ENCODE results near the gene OLFML1. TPM values are rescaled to one million over a fixed set of nuclear protein-coding genes. Genes with fewer than 3 reads are reported as not detected.

The OLFML1 gene
- total and polyA plus RNA-seq, 2 of the 13 experiments (the other 11 are each of a cell fraction or from before 2014, with no cell fraction given) = 0.89 to 0.90 TPM

GRCh38 chr11:7469351-7469865 lies 15.9 kb upstream of the OLFML1 start (continued):
- TF ChIP-seq JUND (CRISPR knock-in tag; IDR thresholded peaks at IDR 0.05) = no peak
- no peak for TF ChIP-seq CEBPG (CRISPR knock-in tag; IDR thresholded peaks at IDR 0.05)
- TF ChIP-seq CENPBD1 (CRISPR knock-in tag; IDR thresholded peaks at IDR 0.05; ENCODE audit: borderline replicate concordance, low read depth) = no peak
- TF ChIP-seq ZNF598 (CRISPR knock-in tag; IDR thresholded peaks at IDR 0.05; ENCODE audit: borderline replicate concordance) = no peak
- no peak for TF ChIP-seq ZNF512 (CRISPR knock-in tag; IDR thresholded peaks at IDR 0.05)
- no peak for TF ChIP-seq RERE (CRISPR knock-in tag; IDR thresholded peaks at IDR 0.05; ENCODE audit: low read depth)
- TF ChIP-seq ZMAT5 (CRISPR knock-in tag; IDR thresholded peaks at IDR 0.05; ENCODE audit: borderline replicate concordance, low read depth) = no peak
- TF ChIP-seq NFE2 (CRISPR knock-in tag; IDR thresholded peaks at IDR 0.05) = no peak
- no peak for TF ChIP-seq ZNF234 (CRISPR knock-in tag; conservative IDR thresholded peaks at IDR 0.05)
- TF ChIP-seq ZNF296 (CRISPR knock-in tag; conservative IDR thresholded peaks at IDR 0.05) = no peak

All from HepG2 (cell line).